Panc1 (cell line): ENCODE results near the gene ZSCAN21.

ENCODE experiments used
- CTCF ChIP-seq: fragments of 450-650 bp; IDR thresholded peaks from 2 replicates; pipeline ENCODE4 v1.5.1; 2017; ENCODE audit warnings: mild to moderate bottlenecking
- POLR2AphosphoS5 ChIP-seq: IDR thresholded peaks from 2 replicates; pipeline ENCODE4 v1.6.1; 2012; ENCODE audit warnings: mild to moderate bottlenecking, low read depth, low read length, moderate library complexity
- SIN3A ChIP-seq: IDR thresholded peaks from 2 replicates; pipeline ENCODE4 v1.6.1; 2012; ENCODE audit warnings: low read depth, mild to moderate bottlenecking, low read length, moderate library complexity, borderline replicate concordance; ENCODE audit not compliant: insufficient read depth
- TF ChIP-seq, protein P1 (sequence below), 2 experiments: IDR thresholded peaks; 2 replicates each; pipeline ENCODE4 v1.6.1; 2011 to 2012; ENCODE audit warnings: low read depth in 2 of 2, control low read depth in 1 of 2, low read length in 1 of 2, mild to moderate bottlenecking in 1 of 2, moderate library complexity in 1 of 2; ENCODE audit not compliant: insufficient read depth in 1 of 2

GRCh38 chr7:100088095-100088620, 38.6 kb downstream of the ZSCAN21 start:
- TF ChIP-seq CTCF (no peak), POLR2AphosphoS5 (no peak), SIN3A (no peak)
- TF ChIP-seq, protein P1, sequence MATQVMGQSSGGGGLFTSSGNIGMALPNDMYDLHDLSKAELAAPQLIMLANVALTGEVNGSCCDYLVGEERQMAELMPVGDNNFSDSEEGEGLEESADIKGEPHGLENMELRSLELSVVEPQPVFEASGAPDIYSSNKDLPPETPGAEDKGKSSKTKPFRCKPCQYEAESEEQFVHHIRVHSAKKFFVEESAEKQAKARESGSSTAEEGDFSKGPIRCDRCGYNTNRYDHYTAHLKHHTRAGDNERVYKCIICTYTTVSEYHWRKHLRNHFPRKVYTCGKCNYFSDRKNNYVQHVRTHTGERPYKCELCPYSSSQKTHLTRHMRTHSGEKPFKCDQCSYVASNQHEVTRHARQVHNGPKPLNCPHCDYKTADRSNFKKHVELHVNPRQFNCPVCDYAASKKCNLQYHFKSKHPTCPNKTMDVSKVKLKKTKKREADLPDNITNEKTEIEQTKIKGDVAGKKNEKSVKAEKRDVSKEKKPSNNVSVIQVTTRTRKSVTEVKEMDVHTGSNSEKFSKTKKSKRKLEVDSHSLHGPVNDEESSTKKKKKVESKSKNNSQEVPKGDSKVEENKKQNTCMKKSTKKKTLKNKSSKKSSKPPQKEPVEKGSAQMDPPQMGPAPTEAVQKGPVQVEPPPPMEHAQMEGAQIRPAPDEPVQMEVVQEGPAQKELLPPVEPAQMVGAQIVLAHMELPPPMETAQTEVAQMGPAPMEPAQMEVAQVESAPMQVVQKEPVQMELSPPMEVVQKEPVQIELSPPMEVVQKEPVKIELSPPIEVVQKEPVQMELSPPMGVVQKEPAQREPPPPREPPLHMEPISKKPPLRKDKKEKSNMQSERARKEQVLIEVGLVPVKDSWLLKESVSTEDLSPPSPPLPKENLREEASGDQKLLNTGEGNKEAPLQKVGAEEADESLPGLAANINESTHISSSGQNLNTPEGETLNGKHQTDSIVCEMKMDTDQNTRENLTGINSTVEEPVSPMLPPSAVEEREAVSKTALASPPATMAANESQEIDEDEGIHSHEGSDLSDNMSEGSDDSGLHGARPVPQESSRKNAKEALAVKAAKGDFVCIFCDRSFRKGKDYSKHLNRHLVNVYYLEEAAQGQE (IDR thresholded peaks at IDR 0.05; ENCODE audit: insufficient read depth in 1 of 2, low read depth in 2 of 2, low read length in 1 of 2), result no peak
